SIG-M5 treated with dmso at 0.1 percent for 504 hours (cell line): ENCODE measurements around the gene TMEM35B.
A peak's percentile ranks its signal among the peaks of the same experiment; 100 is the strongest.
"Not testable (repeated sequence)": the region's sequence is repeated elsewhere in the genome, so short reads cannot be mapped to it uniquely, and the experiment has no call there.

ENCODE experiments used
- DNase-seq: peaks from one replicate; lab custom pipeline; 2025; ENCODE audit not compliant: unreplicated experiment; lab: John Stamatoyannopoulos, UW

The TMEM35B gene

DNA sequence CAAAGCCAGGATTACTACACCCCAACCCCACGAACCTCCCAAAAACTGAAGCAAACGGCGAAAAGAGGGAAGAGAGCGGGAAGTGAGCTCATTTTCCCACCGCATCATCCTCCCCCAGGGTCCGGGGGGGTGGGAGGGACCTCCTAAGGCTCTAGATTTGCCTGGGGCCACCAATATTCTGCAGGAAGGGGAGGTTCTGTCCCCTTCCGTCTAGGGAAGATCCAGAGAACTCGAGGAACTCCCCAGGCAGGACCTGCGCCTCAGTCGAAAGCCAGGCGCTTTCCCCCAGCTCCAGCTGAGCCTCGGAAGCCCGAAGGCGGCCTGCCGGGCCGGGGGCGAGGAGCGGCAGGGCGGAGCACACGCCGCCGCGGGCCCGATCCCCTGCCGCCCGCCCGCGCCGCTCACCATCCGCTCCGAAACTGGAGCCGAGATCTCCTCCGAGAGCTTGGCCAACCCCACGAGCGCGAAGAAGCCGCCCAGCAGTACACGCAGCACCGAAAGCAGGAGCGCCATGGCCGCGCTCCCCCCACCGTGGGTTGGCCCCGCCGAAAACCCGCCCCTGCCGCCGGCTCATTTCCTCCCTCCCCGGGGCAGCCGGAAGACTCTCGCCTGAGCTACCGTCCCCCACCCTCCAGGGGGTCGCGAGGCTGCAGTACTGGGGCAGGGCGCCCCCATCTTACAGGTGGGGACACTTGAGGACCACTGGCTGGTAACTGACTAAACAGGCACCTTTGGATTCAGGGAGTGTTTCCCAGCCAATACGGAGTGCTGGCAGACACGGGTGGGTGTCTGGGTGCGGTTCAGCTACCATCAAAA, at the start of gene TMEM35B:
TSS of gene TMEM35B (minus strand) at position 555 of the 816 bp plus-strand sequence. CDS start at position 513, 42 bp downstream.
- peak; percentile 52 for DNase-seq

DNA sequence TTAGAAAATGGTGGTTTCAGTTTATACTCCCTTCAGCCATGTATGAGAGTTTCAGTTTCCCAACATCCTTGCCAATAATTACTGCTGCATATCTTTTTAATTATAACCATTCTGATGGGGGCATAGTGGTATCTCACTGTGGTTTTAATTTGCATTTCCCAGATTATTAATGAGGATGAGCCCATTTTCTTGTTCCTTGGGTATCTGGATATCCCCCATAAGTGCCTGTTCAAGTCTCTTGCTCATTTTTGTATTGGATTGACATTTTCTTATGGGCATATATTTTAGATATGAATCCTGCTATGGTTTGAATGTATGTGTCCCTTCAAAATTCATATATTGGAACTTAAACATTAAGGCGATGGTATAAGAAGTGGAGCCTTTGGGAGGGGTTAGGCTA, 48.2 kb upstream of the TMEM35B start:
- DNase-seq: no peak

DNA sequence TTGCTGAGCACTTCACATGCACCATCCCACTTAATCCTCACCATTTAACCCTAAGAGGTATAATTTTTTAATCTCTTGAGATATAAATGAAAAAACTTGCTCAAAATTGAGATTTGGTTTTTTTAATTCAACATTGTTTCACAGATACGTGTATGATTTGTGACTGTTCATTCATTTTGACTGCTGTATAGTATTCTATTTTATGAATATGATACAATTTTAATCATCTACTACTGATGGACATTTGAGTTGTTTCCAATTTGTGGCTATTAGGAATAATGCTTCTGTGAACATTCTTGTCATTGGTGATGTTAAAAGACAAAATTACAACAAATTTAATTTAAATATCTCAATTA, 47.2 kb upstream of the TMEM35B start:
- DNase-seq: no peak

DNA sequence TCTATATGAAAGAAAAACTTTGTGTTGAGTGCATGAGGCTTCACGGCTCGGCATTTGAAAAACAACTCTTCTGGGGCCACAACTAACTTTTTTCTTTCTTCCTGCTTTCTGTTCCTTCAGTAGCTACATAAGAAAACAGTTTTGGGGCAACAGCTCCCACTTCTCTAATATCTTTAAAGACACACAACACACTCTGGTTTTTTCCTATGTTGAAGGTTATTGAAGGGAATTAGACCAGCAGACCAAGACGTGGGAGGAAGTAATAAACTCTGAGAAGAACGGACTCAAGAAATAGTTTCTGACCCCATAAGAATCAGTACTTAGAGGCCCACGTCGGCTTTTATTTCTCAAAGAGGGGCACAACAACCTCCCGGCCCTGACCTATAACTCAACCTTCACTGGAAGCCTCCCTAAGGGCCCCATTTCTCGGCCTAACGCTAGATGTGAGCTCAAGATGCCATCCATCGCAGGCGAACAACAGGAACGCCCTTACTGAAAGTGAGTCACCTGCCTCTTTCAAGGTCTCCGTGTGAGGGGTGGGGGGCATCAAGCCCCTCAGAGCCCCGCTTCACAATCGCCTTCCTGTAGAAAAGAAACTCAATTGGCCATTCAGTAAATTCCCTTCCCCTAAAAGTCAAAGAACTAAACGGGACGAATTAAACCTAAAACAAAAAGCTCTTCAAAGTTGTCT, 45.8 kb upstream of the TMEM35B start:
- DNase-seq: peak; percentile 62

DNA sequence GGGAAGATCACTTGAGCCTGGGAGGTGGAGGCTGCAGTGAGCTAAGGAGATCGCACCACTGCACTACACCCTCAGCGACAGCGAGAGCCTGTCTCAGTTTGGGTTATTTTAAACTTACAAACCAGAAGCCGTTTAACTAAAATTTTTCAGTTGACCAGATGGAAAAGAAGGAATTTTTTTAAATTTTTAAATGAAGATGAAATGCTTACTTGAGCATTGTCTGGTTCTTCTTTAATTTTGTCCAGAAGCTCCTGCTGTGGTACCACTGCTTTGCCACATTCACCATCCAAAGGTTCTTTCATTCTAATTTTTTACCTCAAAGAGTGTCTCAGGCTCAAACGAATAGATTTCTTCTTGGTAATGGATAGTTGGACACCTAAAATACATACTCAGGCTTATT, 45.2 kb upstream of the TMEM35B start:
- DNase-seq: no peak

DNA sequence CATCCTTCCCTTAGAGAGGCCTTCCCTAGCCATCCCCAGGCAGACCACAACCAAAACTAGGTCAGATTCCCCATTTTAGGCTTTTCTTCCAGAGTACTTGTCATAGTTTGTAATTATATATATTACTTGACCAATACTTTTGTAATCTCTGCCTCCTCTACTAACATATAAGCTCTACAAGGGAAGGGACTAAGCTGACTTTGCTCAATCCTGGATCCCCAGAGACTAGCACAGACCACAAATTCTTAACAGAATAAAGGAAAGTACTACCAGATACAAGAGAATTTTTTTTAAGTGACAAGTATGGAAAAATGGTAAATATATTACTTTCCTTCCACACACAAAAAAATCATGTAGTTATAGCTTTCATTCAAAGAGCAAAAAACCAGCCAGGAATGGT, 44.6 kb upstream of the TMEM35B start:
- peak; percentile 2 for DNase-seq

DNA sequence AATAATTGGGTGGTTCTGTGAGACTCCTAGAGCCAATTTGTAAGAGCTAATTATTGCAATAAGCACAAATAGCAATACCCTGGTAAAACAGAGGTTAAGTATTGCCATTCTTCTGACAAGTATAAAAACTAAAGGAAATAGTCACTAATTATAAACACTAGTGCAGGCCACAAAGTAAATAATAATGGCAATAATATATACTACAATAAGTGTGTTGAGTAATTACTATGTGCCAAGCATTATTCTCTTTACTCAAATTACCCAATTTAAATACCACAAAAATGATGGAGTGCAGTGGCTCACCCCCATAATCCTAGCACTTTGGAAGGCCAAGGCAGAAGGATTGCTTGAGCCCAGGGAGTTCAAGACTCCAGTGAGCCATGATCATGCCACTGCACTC, 31.3 kb upstream of the TMEM35B start:
- no peak for DNase-seq

DNA sequence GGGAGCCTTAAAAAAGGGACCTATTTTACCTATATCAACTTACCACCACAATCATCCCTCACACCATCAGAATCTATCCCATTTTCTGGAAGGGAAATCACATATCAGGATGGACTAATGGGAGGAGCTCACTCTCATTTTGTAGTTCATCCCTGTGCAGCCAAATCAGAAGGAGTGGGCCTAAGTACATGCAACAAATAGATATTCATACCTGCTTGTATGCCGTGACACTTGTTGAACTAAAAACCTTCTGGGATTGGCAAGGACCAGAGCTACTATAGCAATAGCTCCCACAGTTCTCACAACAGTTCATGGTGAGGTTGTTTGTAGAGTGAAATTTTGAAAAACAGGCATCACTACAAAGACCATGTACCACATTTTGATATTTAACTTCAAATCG, 29.3 kb upstream of the TMEM35B start:
- no peak for DNase-seq

DNA sequence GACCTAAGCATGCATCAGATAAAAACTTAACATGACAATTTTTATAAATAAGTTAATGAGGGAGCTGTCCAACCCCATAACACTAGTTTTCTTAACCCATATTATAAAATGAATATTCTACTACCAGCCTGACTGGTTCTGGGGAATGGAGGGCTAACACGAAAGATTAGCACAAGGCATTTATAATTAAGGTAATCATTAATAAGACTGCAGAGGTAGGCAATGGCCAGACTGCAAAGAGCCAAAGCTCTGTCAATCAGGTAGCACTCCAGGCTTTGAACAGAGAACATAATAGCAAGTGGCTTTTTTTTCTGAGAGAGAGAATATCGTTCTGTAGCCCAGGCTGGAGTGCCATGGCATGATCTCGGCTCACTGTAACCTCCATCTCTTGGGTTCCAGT, 20.6 kb upstream of the TMEM35B start:
- DNase-seq: no peak

DNA sequence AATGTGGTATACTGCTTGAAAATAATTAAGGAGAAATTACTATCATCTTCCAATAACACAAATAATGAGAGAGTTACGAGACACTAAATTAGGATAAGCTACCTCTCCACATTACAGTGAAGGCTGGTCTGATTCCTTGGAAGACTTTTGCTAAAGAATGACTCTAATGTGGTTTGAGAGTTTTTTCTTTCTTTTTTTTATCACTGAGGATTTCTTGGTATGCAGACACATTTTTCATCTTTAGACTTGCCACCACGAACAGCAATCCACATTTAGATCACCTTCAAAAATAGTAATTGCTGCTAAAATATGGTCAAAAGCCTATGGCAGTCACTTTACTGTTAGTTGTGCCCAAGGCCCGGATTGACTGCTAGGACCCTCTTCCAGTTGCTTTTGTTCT, 16.6 kb upstream of the TMEM35B start:
- no peak for DNase-seq

DNA sequence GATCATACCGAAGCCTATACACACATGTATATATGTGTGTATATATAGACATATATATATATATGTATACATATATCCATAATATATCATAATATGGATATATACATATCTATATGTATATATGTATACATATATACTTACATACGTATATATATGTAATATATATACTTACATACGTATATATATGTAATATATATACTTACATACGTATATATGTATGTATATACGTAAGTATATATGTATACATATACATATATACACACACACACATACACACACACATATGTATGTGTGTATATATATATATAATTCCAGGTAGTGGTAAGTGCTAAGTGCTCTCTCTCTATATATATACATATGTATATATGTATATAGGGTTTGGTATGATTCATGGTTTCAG, 9.7 kb upstream of the TMEM35B start:
- no peak for DNase-seq

DNA sequence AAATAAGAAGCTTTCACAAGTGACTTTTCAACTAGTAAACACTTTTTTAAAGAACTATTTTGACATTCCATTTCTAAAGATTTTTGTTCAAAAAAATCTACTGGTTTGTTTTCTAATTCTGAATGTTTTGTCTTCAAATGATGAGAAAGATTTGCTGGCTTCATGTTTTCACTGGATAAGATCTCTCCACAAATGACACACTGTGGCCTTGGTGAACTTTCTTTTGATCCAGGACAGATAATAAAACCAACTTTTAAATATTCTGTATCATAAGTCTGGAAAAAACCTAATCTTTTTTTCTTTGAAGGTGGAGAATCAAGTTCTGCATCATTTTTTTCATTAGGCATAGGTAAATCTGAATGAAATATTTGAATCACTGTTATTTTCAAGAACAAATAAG, 3.4 kb upstream of the TMEM35B start:
- no peak for DNase-seq

DNA sequence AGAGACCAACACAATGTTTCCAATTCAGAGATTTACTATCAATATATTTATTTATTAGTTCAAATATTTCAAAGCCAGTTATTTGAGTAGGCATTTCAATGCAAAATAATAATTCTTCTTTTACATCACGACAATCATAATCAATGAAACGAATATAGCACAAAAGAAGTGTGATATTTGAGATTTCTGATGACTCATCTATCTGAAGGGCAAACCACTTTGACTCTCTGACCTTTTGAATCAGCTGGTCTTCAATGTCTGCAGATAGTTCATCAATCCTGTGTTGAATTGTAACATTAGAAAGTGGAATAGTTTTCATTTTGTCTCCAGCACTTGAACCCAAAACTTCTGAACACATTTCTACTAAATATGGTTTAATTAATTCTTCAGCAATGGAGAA, 3.0 kb upstream of the TMEM35B start:
- no peak for DNase-seq

DNA sequence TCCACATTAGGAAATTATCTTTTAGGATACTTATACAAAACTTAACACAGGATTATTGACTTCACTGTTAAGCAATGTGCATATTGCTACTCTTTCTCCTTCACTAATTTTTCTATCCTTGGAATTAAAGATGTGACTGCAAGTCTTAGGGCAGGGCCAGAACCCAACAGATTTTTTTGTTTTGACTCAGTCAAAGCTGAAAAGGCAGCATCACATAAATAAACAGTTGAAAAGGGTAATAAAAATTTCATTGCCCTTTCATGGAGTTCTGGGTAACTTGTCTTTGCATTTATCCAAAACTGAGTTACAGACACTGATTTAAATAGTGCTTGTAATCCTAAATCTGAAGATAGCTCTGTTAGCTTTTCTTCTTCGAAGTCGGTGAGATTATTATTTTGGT, 1.9 kb upstream of the TMEM35B start:
- DNase-seq: no peak

DNA sequence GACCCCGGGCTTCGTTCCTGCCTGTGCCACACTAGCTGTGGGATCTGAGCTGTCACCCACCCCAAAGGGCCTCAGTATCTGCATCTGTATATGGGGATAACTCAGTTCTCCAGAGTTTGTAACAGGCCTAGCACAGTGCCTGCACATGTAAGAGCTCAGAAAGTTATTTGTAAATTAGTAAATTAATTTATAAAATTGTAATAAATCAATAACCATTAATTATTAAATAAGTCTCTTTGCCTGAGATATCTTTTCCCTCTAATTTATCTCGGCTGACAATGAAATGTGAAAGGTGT, 410 bp upstream of the TMEM35B start:
- DNase-seq: not testable (repeated sequence)

DNA sequence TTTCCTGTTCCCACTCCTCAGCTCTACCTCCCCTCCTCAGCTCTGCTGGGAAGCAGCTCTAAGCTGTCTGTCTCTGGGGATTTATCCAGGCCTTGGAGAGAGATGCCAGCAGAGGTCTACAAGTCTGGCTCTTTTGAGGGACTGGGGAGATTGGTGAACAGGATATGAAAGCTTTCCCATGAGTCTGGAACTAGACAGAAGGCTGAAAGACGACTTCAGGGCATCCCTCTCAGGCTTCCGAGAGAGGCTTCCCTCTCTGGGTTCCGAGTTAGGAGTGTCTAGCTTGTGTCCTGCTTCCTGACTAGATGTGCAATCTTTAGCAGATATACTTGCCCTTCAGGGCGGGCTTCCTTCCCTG, 733 bp downstream of the TMEM35B start:
- peak; percentile 49 for DNase-seq

DNA sequence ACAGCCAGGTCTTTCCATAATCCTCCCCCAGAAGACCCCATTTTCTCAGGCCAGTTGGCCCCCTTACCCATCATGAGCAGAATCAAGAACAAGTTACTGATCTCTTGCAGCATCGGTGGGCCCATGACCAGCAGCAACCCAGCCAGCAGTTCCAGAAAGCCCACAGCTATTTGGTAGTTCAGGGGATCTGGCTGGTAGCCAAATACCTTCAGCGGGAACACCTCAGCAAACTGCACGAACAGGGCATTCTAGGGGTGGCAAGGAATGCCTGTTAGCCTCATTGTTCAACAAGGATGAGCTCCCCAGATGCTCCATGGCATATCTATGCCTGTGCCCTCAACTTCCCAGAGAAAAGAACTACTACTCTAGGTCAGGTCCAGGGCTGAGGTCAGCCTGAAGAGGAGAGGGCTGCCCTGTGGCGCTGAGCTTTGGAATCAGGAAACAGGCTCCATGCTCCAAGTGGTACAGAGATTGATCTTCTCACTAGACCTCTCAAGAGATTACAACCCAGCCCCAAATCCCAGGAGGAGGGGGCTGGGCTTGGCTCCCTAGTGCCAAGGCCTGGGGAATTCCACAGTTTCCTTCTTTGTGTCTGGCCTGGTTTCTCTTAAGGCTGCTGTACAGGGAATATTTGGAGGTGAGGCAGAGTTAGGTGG, 1.3 kb downstream of the TMEM35B start:
- no peak for DNase-seq

DNA sequence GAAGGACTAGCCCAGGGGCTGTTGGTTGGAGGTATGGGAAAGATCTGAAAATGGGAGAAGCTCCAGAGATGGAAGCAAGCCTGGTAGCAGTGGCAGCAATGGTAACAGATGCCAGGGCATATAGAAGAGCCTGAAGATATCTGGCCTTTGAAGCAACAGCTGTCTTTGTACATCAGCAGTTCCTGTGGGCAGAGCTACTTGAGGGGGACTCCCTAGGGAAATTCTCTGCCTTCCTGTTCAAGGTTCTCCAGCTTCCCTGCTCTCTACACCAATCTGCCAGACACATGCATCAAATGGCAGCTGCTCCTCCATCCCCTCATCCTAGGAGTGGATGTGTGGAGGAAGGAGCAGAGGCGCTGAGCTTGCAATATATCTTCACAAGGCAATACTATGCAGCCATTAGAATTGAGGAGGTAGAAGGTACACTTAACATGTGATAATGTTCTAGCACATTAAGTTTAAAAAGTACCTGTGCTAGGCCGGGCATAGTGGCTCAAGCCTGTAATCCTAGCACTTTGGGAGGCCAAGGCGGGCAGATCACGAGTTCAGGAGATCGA, 2.2 kb downstream of the TMEM35B start:
- DNase-seq: no peak

DNA sequence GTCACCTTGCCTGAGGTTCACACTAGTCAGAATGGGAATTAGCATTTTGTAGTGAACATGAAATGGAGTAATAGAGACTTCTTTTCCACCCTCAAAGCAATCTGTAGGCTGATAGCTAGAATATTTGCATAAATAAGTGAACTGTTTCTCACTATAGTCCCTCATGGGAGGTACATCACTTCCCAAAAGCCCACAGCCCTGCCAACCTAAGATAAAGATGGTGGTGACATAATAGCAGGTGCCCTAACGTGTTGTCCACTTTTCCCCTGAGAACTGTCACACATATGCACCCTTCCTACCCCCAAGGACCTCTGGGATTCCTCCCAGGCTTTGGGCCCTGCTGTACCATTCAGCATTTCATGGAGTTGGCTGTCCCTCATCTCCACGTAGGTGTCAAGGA, 4.4 kb downstream of the TMEM35B start:
- no peak for DNase-seq

DNA sequence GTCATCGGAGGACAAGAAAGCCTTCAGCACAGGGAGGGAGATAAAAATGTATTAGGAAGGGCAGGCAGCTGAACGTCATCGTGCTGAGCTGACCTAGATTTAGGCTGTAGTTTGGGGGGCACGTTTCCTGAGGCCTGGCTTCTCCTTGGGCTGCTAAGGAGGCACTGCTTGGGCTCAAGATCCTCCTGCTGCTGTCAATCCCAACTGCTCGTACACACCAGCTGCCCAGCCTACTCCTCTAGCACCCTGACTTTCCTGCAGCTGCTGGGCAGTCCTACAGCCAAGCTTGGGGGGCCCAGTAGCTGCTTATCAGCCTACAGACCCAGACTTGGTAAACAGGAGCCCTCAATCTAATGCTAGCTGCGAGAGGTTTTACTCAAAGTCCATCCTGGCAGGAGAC, 6.2 kb downstream of the TMEM35B start:
- DNase-seq: no peak

DNA sequence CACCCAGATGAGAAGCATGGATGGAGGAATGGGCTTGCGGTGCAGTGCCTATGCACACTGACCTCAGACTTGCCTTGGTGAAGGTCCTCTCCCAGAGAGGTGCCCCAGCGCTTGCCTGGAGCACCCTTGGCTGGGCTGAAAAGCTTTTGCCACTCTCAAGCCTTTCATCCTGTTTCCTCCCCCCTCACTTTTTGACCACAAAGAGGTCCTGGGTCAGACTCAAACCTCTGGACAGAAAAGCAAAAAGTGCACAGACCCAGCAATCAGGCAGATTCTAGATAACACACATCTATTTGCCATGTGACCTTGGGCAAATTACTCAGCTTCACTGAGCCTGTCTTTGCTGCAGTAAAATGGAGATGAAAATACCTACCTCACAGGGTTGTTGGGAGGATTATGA, 7.3 kb downstream of the TMEM35B start:
- no peak for DNase-seq

DNA sequence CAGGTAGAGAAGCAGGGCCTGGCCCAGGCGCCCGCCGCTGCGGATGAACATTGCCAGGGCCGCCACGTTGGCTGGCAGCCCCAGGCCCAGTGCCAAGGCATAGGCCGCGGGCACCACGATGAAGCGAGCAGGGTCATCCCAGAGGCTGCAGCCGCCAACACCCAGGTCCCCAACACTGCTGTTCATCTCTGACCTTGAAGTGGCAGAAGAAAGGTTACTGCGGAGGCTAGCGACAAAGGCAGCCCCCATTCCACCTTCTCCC, 8.0 kb downstream of the TMEM35B start:
- no peak for DNase-seq
